ENCODE measurements around the gene TRPM1. TPM values are rescaled to one million over a fixed set of nuclear protein-coding genes. Genes with fewer than 3 reads are reported as not detected.

The TRPM1 gene
- total and polyA plus RNA-seq, 7 experiments from 2014 or later: not detected

GRCh38 chr15:31125061-31125460 lies 23.5 kb upstream of the TRPM1 start:
- Mint-ChIP-seq H3K4me3 (no peak overlapping the region), H3K9me3 (peaks cover 0 to 25% (median 10%) of the 10 kb centered on the region in 11 donors), H3K27ac (no peak overlapping the region), H3K4me1 (peaks cover 0 to 4% (median 0%) of the 10 kb centered on the region in 7 donors), H3K27me3 (peaks cover 0 to 24% (median 0%) of the 10 kb centered on the region in 5 donors), H3K36me3 (peaks cover 0 to 7% (median 3%) of the 10 kb centered on the region in 5 donors)
- CTCF ChIA-PET: no interaction called here
- intact Hi-C loops (cut with micrococcal nuclease): loop anchor here (5.0 to 10.0 kb wide), 3 partner anchors 163 to 328 kb away; no protein-coding TSS in a partner anchor
- Histone ChIP-seq H3K36me3 (ENCODE audit: control insufficient read depth in 2 of 3, insufficient read depth in 3 of 3, low read length in 3 of 3) (no peaks in the 10 kb centered on the region), H3K4me3 (ENCODE audit: low read length) (no peak overlapping the region), H3K27me3 (ENCODE audit: control insufficient read depth in 2 of 2, insufficient read depth in 2 of 2, low read length in 2 of 2) (no peaks in the 10 kb centered on the region), H3K9me3 (ENCODE audit: control insufficient read depth in 2 of 3, low read length in 3 of 3) (peaks cover 0 to 3% (median 0%) of the 10 kb centered on the region in 3 experiments), H3K4me1 (ENCODE audit: control insufficient read depth in 2 of 2, insufficient read depth in 2 of 2, low read length in 2 of 2) (no peaks in the 10 kb centered on the region), H3K27ac (ENCODE audit: low read depth, low read length) (no peak overlapping the region)
- POLR2A ChIA-PET: no interaction called here
- DNase-seq (no peak), ATAC-seq (no peak)

GRCh38 chr15:31116423-31117030 lies 15.0 kb upstream of the TRPM1 start:
- Mint-ChIP-seq H3K27ac (no peak overlapping the region), H3K27me3 (peaks cover 9 to 20% (median 13%) of the 10 kb centered on the region in 5 donors), H3K36me3 (peaks cover 0 to 13% (median 4%) of the 10 kb centered on the region in 5 donors), H3K4me1 (no peaks in the 10 kb centered on the region), H3K9me3 (peaks cover 0 to 30% (median 11%) of the 10 kb centered on the region in 11 donors), H3K4me3 (no peak overlapping the region)
- CTCF ChIA-PET: no interaction called here
- Histone ChIP-seq H3K9me3 (ENCODE audit: control insufficient read depth in 2 of 3, low read length in 3 of 3) (no peaks in the 10 kb centered on the region), H3K36me3 (ENCODE audit: control insufficient read depth in 2 of 3, insufficient read depth in 3 of 3, low read length in 3 of 3) (no peaks in the 10 kb centered on the region), H3K27ac (ENCODE audit: low read depth, low read length) (no peak overlapping the region), H3K27me3 (ENCODE audit: control insufficient read depth in 2 of 2, insufficient read depth in 2 of 2, low read length in 2 of 2) (no peaks in the 10 kb centered on the region), H3K4me3 (ENCODE audit: low read length) (no peak overlapping the region), H3K4me1 (ENCODE audit: control insufficient read depth in 2 of 2, insufficient read depth in 2 of 2, low read length in 2 of 2) (no peaks in the 10 kb centered on the region)
- ATAC-seq (no peak), DNase-seq (no peak)
- POLR2A ChIA-PET: no interaction called here
- intact Hi-C loops (cut with micrococcal nuclease): no loop called here

- ChIA-PET POLR2A (no interaction called here), CTCF (no interaction called here)
- H3K27me3 Mint-ChIP-seq: peaks cover 6 to 16% (median 9%) of the 10 kb centered on the region in 5 donors
These were observed 9.6 kb upstream of the TRPM1 start for GRCh38 chr15:31111091-31111647.

GRCh38 chr15:31108836-31109235 lies 7.3 kb upstream of the TRPM1 start:
- H3K4me1 Mint-ChIP-seq: peaks cover 0 to 7% (median 0%) of the 10 kb centered on the region in 7 donors
- Histone ChIP-seq H3K4me3 (ENCODE audit: low read length) (no peak overlapping the region), H3K27me3 (ENCODE audit: control insufficient read depth in 2 of 2, insufficient read depth in 2 of 2, low read length in 2 of 2) (no peaks in the 10 kb centered on the region), H3K36me3 (ENCODE audit: control insufficient read depth in 2 of 3, insufficient read depth in 3 of 3, low read length in 3 of 3) (no peaks in the 10 kb centered on the region), H3K9me3 (ENCODE audit: control insufficient read depth in 2 of 3, low read length in 3 of 3) (no peaks in the 10 kb centered on the region), H3K27ac (ENCODE audit: low read depth, low read length) (no peak overlapping the region), H3K4me1 (ENCODE audit: control insufficient read depth in 2 of 2, insufficient read depth in 2 of 2, low read length in 2 of 2) (no peaks in the 10 kb centered on the region)
- ATAC-seq (no peak), DNase-seq (no peak)
- intact Hi-C loops (cut with micrococcal nuclease): no loop called here
- H3K27me3 Mint-ChIP-seq: peaks cover 0 to 11% (median 6%) of the 10 kb centered on the region in 5 donors
- H3K27ac Mint-ChIP-seq: no peak overlapping the region
- H3K9me3 Mint-ChIP-seq: peaks cover 0 to 5% (median 3%) of the 10 kb centered on the region in 11 donors
- H3K4me3 Mint-ChIP-seq: no peak overlapping the region
- CTCF ChIA-PET: no interaction called here
- POLR2A ChIA-PET: no interaction called here
- peaks cover 0 to 2% (median 0%) of the 10 kb centered on the region in 5 donors for H3K36me3 Mint-ChIP-seq

More at GRCh38 chr15:31111091-31111647, 9.6 kb upstream of the TRPM1 start:
- ATAC-seq: no peak
- Histone ChIP-seq H3K27me3 (ENCODE audit: control insufficient read depth in 2 of 2, insufficient read depth in 2 of 2, low read length in 2 of 2) (no peaks in the 10 kb centered on the region), H3K36me3 (ENCODE audit: control insufficient read depth in 2 of 3, insufficient read depth in 3 of 3, low read length in 3 of 3) (no peaks in the 10 kb centered on the region), H3K9me3 (ENCODE audit: control insufficient read depth in 2 of 3, low read length in 3 of 3) (no peaks in the 10 kb centered on the region), H3K27ac (ENCODE audit: low read depth, low read length) (no peak overlapping the region), H3K4me1 (ENCODE audit: control insufficient read depth in 2 of 2, insufficient read depth in 2 of 2, low read length in 2 of 2) (no peaks in the 10 kb centered on the region), H3K4me3 (ENCODE audit: low read length) (no peak overlapping the region)
- DNase-seq: no peak
- H3K27ac Mint-ChIP-seq: no peak overlapping the region
- intact Hi-C loops (cut with micrococcal nuclease): no loop called here
- H3K9me3 Mint-ChIP-seq: peaks cover 0 to 16% (median 9%) of the 10 kb centered on the region in 11 donors
- no peak overlapping the region for H3K4me3 Mint-ChIP-seq
- H3K36me3 Mint-ChIP-seq: peaks cover 0 to 11% (median 4%) of the 10 kb centered on the region in 5 donors
- H3K4me1 Mint-ChIP-seq: peaks cover 0 to 7% (median 0%) of the 10 kb centered on the region in 7 donors

GRCh38 chr15:31106495-31107300 lies 5.2 kb upstream of the TRPM1 start:
- H3K27ac Mint-ChIP-seq: no peak overlapping the region
- POLR2A ChIA-PET: no interaction called here
- H3K36me3 Mint-ChIP-seq: no peaks in the 10 kb centered on the region
- peaks cover 0 to 9% (median 0%) of the 10 kb centered on the region in 5 donors for H3K27me3 Mint-ChIP-seq
- ATAC-seq: no peak
- Histone ChIP-seq H3K9me3 (ENCODE audit: control insufficient read depth in 2 of 3, low read length in 3 of 3) (no peaks in the 10 kb centered on the region), H3K36me3 (ENCODE audit: control insufficient read depth in 2 of 3, insufficient read depth in 3 of 3, low read length in 3 of 3) (no peaks in the 10 kb centered on the region), H3K27me3 (ENCODE audit: control insufficient read depth in 2 of 2, insufficient read depth in 2 of 2, low read length in 2 of 2) (no peaks in the 10 kb centered on the region), H3K4me1 (ENCODE audit: control insufficient read depth in 2 of 2, insufficient read depth in 2 of 2, low read length in 2 of 2) (no peaks in the 10 kb centered on the region), H3K27ac (ENCODE audit: low read depth, low read length) (no peak overlapping the region), H3K4me3 (ENCODE audit: low read length) (no peak overlapping the region)
- H3K4me1 Mint-ChIP-seq: peaks cover 0 to 7% (median 0%) of the 10 kb centered on the region in 7 donors
- intact Hi-C loops (cut with micrococcal nuclease): no loop called here
- CTCF ChIA-PET: no interaction called here
- no peak overlapping the region for H3K4me3 Mint-ChIP-seq
- H3K9me3 Mint-ChIP-seq: peaks cover 0 to 2% (median 0%) of the 10 kb centered on the region in 11 donors
- no peak for DNase-seq

- Histone ChIP-seq H3K9me3 (ENCODE audit: control insufficient read depth in 2 of 3, low read length in 3 of 3) (no peaks in the 10 kb centered on the region), H3K4me3 (ENCODE audit: low read length) (no peak overlapping the region), H3K4me1 (ENCODE audit: control insufficient read depth in 2 of 2, insufficient read depth in 2 of 2, low read length in 2 of 2) (no peaks in the 10 kb centered on the region), H3K27ac (ENCODE audit: low read depth, low read length) (no peak overlapping the region), H3K27me3 (ENCODE audit: control insufficient read depth in 2 of 2, insufficient read depth in 2 of 2, low read length in 2 of 2) (no peaks in the 10 kb centered on the region), H3K36me3 (ENCODE audit: control insufficient read depth in 2 of 3, insufficient read depth in 3 of 3, low read length in 3 of 3) (no peaks in the 10 kb centered on the region)
- ATAC-seq (no peak), DNase-seq (no peak)
- intact Hi-C loops (cut with micrococcal nuclease): no loop called here
- H3K4me1 Mint-ChIP-seq: peaks cover 0 to 4% (median 0%) of the 10 kb centered on the region in 7 donors
- H3K4me3 Mint-ChIP-seq: no peak overlapping the region
- H3K27me3 Mint-ChIP-seq: peaks cover 0 to 17% (median 0%) of the 10 kb centered on the region in 5 donors
- peaks cover 0 to 2% (median 0%) of the 10 kb centered on the region in 11 donors for H3K9me3 Mint-ChIP-seq
- ChIA-PET CTCF (no interaction called here), POLR2A (no interaction called here)
- H3K36me3 Mint-ChIP-seq: no peaks in the 10 kb centered on the region
- H3K27ac Mint-ChIP-seq: no peak overlapping the region
These were observed 2.5 kb upstream of the TRPM1 start for GRCh38 chr15:31104003-31104402.
